Gastrocnemius medialis (tissue), 4 donors: Measurements from ENCODE around the gene HACD3. TPM values are rescaled to one million over a fixed set of nuclear protein-coding genes. Genes with fewer than 3 reads are reported as not detected.

Experiments used
- ATAC-seq, 2 donors: fragments of 150-250 bp; one replicate each; pipeline ENCODE4 v1.9.1; 2016
- DNase-seq, 2 donors: peaks; one replicate each; pipeline ENCODE4 v3.0.0-alpha.2; 2019
- H3K27ac ChIP-seq, 4 donors: fragments of 200-600 bp; sonication (generic); 1 replicate in 1 of 4; 2 replicates in 3 of 4; pipeline ENCODE4 v1.5.1; 2016 to 2018; ENCODE audit warnings: mild to moderate bottlenecking in 2 of 4, moderate library complexity in 1 of 4
- H3K27me3 ChIP-seq, 3 donors: fragments of 200-600 bp; sonication (generic) in 2 of 3; 1 replicate in 1 of 3; 2 replicates in 2 of 3; pipeline versions ENCODE4 v1.5.1 to v1.6.0; 2016 to 2019; ENCODE audit warnings: mild to moderate bottlenecking in 1 of 3, moderate library complexity in 1 of 3
- H3K36me3 ChIP-seq, 2 donors: fragments of 200-600 bp; sonication (generic) in 1 of 2; one replicate each; pipeline ENCODE4 v1.5.1; 2017 to 2018
- H3K4me1 ChIP-seq, 2 donors: fragments of 200-600 bp; sonication (generic) in 1 of 2; one replicate each; pipeline ENCODE4 v1.5.1; 2016 to 2017; ENCODE audit warnings: mild to moderate bottlenecking in 2 of 2
- H3K4me3 ChIP-seq, 4 donors: fragments of 200-600 bp; sonication (generic) in 3 of 4; 1 replicate in 1 of 4; 2 replicates in 3 of 4; pipeline ENCODE4 v1.5.1; 2016 to 2019; ENCODE audit warnings: mild to moderate bottlenecking in 2 of 4
- H3K9me3 ChIP-seq, 3 donors: fragments of 200-600 bp; sonication (generic) in 2 of 3; 1 replicate in 1 of 3; 2 replicates in 2 of 3; pipeline ENCODE4 v1.5.1; 2016 to 2019
- POLR2A ChIP-seq, 2 donors: fragments of 450-650 bp; IDR thresholded peaks; one replicate each; pipeline ENCODE4 v1.6.1; 2017; ENCODE audit warnings: antibody characterized with exemption in 2 of 2, mild to moderate bottlenecking in 2 of 2, moderate library complexity in 2 of 2
- in situ Hi-C, 4 donors: fragments of 200-750 bp; cut with MboI; loops; one replicate each; pipeline versions ENCODE4 v1.15.0 to v1.8.0; 2017; ENCODE audit warnings: low sequenced_read_pairs in 4 of 4
- intact Hi-C: fragments of 100-400 bp; cut with DNase I; formaldehyde crosslinking; loops from one replicate; pipeline ENCODE4 v1.15.1; 2023; ENCODE audit warnings: low total_unique reads
- total RNA-seq, 4 donors: library from RNA; depleted of rRNA; stranded (reverse); fragments of >200 nt; gene quantifications; one replicate each; pipeline versions ENCODE4 v1.1.0 to v1.2.3, GENCODE V29; 2016
- TF ChIP-seq, protein P1 (sequence below), 5 experiments: fragments of 450-650 bp in 3 of 5; fragments of 200-600 bp in 2 of 5; sonication (generic) in 2 of 5; IDR thresholded peaks in 4 of 5; conservative IDR thresholded peaks in 1 of 5; 1 replicate in 4 of 5; 2 replicates in 1 of 5; pipeline ENCODE4 v1.5.1; 2016 to 2019; ENCODE audit warnings: antibody characterized with exemption in 5 of 5, mild to moderate bottlenecking in 3 of 5, moderate library complexity in 3 of 5

The HACD3 gene
- 1 to 10 TPM; 4.5 to 9.5 (median 6.5) TPM for total RNA-seq

DNA sequence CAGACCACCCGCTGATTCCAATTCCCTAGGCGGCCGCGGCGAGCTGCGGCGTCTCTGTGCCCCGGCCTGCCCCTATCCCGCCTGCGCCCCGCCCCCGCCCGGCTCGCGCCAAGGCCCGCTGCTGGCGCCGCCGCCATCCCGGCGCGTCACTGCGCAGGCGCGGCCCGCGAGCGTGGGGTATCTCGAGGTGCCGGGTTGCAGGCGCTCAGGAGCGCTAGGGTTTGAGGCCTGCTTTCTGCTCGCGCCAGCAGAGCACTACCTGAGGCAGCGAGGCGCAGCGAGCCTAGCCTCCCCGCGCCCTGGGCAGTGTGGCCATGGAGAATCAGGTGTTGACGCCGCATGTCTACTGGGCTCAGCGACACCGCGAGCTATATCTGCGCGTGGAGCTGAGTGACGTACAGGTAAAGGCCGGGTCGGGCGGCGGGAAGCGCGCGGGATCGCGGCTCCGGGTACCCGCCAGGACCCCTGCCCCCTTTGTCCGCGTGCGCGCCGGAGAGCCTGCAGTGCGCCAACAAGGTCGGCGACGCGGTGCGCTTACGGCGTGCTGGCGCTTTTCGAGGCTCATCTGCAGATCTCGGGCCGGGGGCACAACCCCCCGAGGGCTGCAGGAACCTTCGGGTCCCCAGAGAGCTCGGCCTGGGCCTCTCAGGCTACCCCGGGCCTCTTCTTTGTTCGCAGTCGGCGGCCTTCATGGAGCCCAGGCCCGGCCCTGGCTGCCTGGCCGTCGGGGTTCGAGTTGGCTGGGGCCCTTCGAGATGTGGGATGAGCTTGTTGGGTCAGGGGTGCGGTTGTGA lies at the start of gene HACD3:
Gene HACD3, plus strand, starts transcription at position 146 of the 794 bp plus-strand sequence. Its CDS starts 169 bp downstream, at position 315.
- DNase-seq (peak; percentile 63 to 78), ATAC-seq (peak; percentile 94 to 95)
- Histone ChIP-seq H3K27ac (peak within 1 kb of the TSS; percentile 73 to 90 (median 86)), H3K27me3 (no peaks in the 10 kb centered on the region), H3K4me1 (peaks cover 18 to 20% of the 10 kb centered on the region in 2 donors), H3K4me3 (peak within 1 kb of the TSS; percentile 65 to 95 (median 88)), H3K36me3 (no peaks in the 10 kb centered on the region), H3K9me3 (no peaks in the 10 kb centered on the region)
- in situ Hi-C loops, result no loop called here
- peak; percentile 57 to 58 for TF ChIP-seq POLR2A (IDR thresholded peaks at IDR 0.05)
- TF ChIP-seq, protein P1, sequence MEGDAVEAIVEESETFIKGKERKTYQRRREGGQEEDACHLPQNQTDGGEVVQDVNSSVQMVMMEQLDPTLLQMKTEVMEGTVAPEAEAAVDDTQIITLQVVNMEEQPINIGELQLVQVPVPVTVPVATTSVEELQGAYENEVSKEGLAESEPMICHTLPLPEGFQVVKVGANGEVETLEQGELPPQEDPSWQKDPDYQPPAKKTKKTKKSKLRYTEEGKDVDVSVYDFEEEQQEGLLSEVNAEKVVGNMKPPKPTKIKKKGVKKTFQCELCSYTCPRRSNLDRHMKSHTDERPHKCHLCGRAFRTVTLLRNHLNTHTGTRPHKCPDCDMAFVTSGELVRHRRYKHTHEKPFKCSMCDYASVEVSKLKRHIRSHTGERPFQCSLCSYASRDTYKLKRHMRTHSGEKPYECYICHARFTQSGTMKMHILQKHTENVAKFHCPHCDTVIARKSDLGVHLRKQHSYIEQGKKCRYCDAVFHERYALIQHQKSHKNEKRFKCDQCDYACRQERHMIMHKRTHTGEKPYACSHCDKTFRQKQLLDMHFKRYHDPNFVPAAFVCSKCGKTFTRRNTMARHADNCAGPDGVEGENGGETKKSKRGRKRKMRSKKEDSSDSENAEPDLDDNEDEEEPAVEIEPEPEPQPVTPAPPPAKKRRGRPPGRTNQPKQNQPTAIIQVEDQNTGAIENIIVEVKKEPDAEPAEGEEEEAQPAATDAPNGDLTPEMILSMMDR (IDR thresholded peaks at IDR 0.05 in 4 of 5, conservative IDR thresholded peaks at IDR 0.05 in 1 of 5), result no peak
- intact Hi-C loops, result loop anchor here (2.0 kb wide), 1 partner anchor 14 kb away; the partner anchor contains the start of gene DPP8

GRCh38 chr15:65484876-65485275 lies 45.4 kb upstream of the HACD3 start:
- H3K27ac ChIP-seq, result no peak overlapping the region
- ATAC-seq (no peak), DNase-seq (no peak)
- no peak overlapping the region for H3K4me3 ChIP-seq
- intact Hi-C loops (no loop called here), in situ Hi-C loops (no loop called here)
- no peak for TF ChIP-seq POLR2A (IDR thresholded peaks at IDR 0.05)
- TF ChIP-seq, protein P1 (IDR thresholded peaks at IDR 0.05 in 4 of 5, conservative IDR thresholded peaks at IDR 0.05 in 1 of 5), result no peak
- H3K27me3 ChIP-seq, result no peaks in the 10 kb centered on the region
- peaks cover 0 to 78% of the 10 kb centered on the region in 2 donors for H3K36me3 ChIP-seq
- no peaks in the 10 kb centered on the region for H3K4me1 ChIP-seq
- H3K9me3 ChIP-seq, result no peaks in the 10 kb centered on the region

- H3K27me3 ChIP-seq, result no peaks in the 10 kb centered on the region
- H3K4me3 ChIP-seq, result no peak overlapping the region
- H3K36me3 ChIP-seq, result peaks cover 0 to 61% of the 10 kb centered on the region in 2 donors
- no peaks in the 10 kb centered on the region for H3K9me3 ChIP-seq
- no peak for TF ChIP-seq POLR2A (IDR thresholded peaks at IDR 0.05)
- TF ChIP-seq, protein P1 (IDR thresholded peaks at IDR 0.05 in 4 of 5, conservative IDR thresholded peaks at IDR 0.05 in 1 of 5), result no peak
- no peak overlapping the region for H3K27ac ChIP-seq
- H3K4me1 ChIP-seq, result no peaks in the 10 kb centered on the region
- DNase-seq (no peak), ATAC-seq (no peak)
- in situ Hi-C loops (no loop called here), intact Hi-C loops (no loop called here)
Measured at GRCh38 chr15:65494076-65494475, 36.2 kb upstream of the HACD3 start.

DNA sequence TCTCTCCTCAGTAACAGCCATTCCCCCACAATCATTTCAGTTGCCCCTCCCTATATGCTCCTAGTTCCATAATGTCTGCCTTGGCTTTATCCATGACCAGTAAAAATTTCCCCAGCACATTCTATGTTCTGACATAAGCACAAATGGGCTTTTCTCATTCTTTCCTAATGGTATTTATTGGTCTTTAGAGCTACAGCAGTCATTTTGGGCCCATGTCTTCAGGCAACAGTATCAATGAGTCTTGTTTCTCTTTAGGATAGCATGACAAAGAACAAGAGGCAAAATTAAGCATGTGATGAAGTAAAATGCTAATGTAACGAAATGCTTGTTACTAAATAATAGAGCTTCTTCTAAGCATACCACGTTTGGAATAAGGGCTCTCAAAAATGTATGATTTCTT lies 20.9 kb upstream of the HACD3 start:
- in situ Hi-C loops (no loop called here), intact Hi-C loops (no loop called here)
- ATAC-seq (no peak), DNase-seq (no peak)
- peaks cover 0 to 43% of the 10 kb centered on the region in 2 donors for H3K36me3 ChIP-seq
- no peaks in the 10 kb centered on the region for H3K27me3 ChIP-seq
- H3K27ac ChIP-seq, result no peak overlapping the region
- H3K4me1 ChIP-seq, result peaks cover 22 to 33% of the 10 kb centered on the region in 2 donors
- H3K4me3 ChIP-seq, result no peak overlapping the region
- H3K9me3 ChIP-seq, result no peaks in the 10 kb centered on the region
- no peak for TF ChIP-seq POLR2A (IDR thresholded peaks at IDR 0.05)
- TF ChIP-seq, protein P1 (IDR thresholded peaks at IDR 0.05 in 4 of 5, conservative IDR thresholded peaks at IDR 0.05 in 1 of 5), result no peak
